HG03108 (cell line): ENCODE results near the gene DEAF1.

Source experiments
- ATAC-seq: cut with Tn5 transposase; IDR thresholded peaks from one replicate; pipeline ENCODE4 v1.9.1; 2021; ENCODE audit warnings: moderate library complexity; ENCODE audit not compliant: unreplicated experiment

Gene DEAF1

DNA sequence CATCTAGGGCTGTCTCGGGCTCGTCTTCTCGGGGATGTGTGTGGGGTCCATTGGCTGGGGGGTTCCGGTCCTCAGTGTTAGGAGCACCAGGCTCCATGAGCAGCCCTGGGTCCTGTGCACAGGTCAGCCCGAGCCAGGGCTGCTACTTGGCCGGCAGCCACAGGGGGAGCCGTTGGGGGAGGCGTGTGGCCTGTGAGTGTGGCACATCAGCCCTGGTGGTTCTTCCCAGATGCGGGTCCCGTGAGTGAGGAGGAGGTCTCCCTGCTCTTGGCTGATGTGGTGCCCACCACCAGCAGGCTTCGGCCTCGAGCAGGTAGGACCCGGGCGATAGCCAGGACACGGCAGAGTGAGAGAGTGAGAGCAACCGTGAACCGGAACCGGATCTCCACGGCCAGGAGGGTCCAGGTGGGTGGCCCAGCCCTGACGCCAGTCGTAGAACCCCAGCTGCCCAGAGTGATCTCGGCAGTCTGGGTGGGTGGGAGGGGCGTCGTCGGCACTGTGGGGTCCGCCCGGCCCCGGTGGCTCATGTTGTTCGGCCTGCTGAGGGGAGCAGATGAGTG is 97.8 kb downstream of the DEAF1 start:
- ATAC-seq: no peak

GRCh38 chr11:596374-596773 is 98.6 kb downstream of the DEAF1 start:
- ATAC-seq: no peak

DNA sequence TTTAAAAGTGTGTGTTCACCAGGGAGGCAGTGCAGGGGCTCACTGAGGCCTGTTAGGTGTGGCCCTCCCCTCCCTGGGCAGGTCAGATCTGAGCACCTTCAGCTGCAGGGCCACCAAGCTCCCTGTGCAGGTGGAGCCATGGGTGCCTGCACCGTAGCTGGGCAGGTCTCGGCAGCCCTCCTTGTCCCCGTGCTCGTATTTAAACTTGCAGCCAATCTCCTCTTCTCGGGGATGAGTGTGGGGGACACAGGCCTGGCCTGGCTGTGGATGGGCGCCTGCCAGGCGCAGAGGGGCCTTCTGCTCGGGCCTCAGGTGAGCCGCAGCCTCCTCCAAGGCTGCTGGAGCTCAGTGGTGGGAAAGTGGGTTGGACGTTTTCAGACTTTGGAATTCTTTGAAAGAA is 99.6 kb downstream of the DEAF1 start:
- no peak for ATAC-seq
